ENCODE results near the gene HMOX2.

The HMOX2 gene

DNA sequence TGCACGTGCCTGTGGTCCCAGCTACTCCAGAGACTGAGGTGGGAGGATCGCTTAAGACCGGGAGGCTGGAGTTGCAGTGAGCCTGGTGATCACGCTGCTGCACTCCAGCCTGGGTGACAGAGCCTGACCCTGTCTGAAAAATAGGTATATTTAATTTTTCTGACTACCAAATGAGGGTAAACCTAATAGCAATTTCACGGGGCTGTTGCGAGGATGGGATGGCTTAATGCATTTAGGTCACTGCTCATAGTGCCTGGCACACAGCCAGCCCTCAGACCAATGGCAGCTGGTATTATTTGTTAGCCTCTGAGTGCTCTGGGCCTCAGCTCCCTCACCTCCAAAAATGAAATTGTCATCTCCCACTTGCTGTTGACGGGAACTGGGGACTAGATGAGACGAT lies 68.3 kb downstream of the HMOX2 start:
- H3K27ac ChIP-seq (ENCODE audit: low read depth, low read length): no peak overlapping the region
- no peaks in the 10 kb centered on the region for H3K9me2 ChIP-seq (replicated peaks; ENCODE audit: control insufficient read depth, low read length)
- H3K79me2 ChIP-seq (ENCODE audit: control insufficient read depth, low read length): no peaks in the 10 kb centered on the region
- no peaks in the 10 kb centered on the region for H4K20me1 ChIP-seq (ENCODE audit: control insufficient read depth, insufficient read depth, low read depth, low read length)
- TF ChIP-seq, protein P1, sequence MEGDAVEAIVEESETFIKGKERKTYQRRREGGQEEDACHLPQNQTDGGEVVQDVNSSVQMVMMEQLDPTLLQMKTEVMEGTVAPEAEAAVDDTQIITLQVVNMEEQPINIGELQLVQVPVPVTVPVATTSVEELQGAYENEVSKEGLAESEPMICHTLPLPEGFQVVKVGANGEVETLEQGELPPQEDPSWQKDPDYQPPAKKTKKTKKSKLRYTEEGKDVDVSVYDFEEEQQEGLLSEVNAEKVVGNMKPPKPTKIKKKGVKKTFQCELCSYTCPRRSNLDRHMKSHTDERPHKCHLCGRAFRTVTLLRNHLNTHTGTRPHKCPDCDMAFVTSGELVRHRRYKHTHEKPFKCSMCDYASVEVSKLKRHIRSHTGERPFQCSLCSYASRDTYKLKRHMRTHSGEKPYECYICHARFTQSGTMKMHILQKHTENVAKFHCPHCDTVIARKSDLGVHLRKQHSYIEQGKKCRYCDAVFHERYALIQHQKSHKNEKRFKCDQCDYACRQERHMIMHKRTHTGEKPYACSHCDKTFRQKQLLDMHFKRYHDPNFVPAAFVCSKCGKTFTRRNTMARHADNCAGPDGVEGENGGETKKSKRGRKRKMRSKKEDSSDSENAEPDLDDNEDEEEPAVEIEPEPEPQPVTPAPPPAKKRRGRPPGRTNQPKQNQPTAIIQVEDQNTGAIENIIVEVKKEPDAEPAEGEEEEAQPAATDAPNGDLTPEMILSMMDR (IDR thresholded peaks at IDR 0.05; ENCODE audit: low read depth, low read length, poor library complexity, severe bottlenecking): no peak
- no peak for TF ChIP-seq EZH2phosphoT487 (IDR thresholded peaks at IDR 0.05; ENCODE audit: borderline replicate concordance, low read length)
- no peak overlapping the region for H3K4me3 ChIP-seq (ENCODE audit: low read length)
- peaks cover 7% of the 10 kb centered on the region for H3K27me3 ChIP-seq (ENCODE audit: control insufficient read depth, low read length)
- H3K36me3 ChIP-seq (ENCODE audit: control insufficient read depth, low read length): no peaks in the 10 kb centered on the region
- H3K4me2 ChIP-seq (ENCODE audit: low read length): no peak overlapping the region
- peaks cover 7% of the 10 kb centered on the region for H3K9me3 ChIP-seq (ENCODE audit: control insufficient read depth, insufficient read depth, low read length)
- peaks cover 14% of the 10 kb centered on the region for H3K4me1 ChIP-seq (ENCODE audit: control insufficient read depth, low read length)
- no peaks in the 10 kb centered on the region for H3F3A ChIP-seq (ENCODE audit: control insufficient read depth, insufficient read depth)

DNA sequence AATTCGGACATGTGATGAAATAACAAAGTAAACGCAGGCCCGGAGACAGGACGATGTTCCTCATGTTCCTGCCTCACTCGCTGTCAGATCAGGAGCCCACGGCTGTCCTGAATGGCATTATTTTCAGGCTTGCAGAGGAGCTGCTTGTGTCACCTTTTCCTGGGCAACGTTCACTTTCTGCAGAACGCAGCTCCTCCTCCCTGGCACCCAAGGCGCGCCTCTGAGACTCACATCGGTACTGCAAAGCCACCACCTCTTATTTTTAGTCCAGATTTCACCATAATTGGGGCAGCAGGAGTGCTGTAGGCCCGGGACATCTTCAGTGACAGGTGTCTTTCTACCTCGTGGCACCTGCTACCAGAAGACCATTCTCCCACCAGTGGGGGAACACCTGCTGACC lies 71.9 kb downstream of the HMOX2 start:
- Histone ChIP-seq H3K36me3 (ENCODE audit: control insufficient read depth, low read length) (no peaks in the 10 kb centered on the region), H4K20me1 (ENCODE audit: control insufficient read depth, insufficient read depth, low read depth, low read length) (no peaks in the 10 kb centered on the region), H3K27ac (ENCODE audit: low read depth, low read length) (no peak overlapping the region), H3K79me2 (ENCODE audit: control insufficient read depth, low read length) (no peaks in the 10 kb centered on the region), H3K9me3 (ENCODE audit: control insufficient read depth, insufficient read depth, low read length) (no peaks in the 10 kb centered on the region), H3F3A (ENCODE audit: control insufficient read depth, insufficient read depth) (no peaks in the 10 kb centered on the region), H3K4me1 (ENCODE audit: control insufficient read depth, low read length) (peaks cover 14% of the 10 kb centered on the region), H3K9me2 (replicated peaks; ENCODE audit: control insufficient read depth, low read length) (no peaks in the 10 kb centered on the region), H3K4me3 (ENCODE audit: low read length) (no peak overlapping the region), H3K4me2 (ENCODE audit: low read length) (no peak overlapping the region), H3K27me3 (ENCODE audit: control insufficient read depth, low read length) (no peaks in the 10 kb centered on the region; the same call in 1 of the 2 replicates)
- no peak for TF ChIP-seq EZH2phosphoT487 (IDR thresholded peaks at IDR 0.05; ENCODE audit: borderline replicate concordance, low read length)
- TF ChIP-seq, protein P1 (IDR thresholded peaks at IDR 0.05; ENCODE audit: low read depth, low read length, poor library complexity, severe bottlenecking): no peak

DNA sequence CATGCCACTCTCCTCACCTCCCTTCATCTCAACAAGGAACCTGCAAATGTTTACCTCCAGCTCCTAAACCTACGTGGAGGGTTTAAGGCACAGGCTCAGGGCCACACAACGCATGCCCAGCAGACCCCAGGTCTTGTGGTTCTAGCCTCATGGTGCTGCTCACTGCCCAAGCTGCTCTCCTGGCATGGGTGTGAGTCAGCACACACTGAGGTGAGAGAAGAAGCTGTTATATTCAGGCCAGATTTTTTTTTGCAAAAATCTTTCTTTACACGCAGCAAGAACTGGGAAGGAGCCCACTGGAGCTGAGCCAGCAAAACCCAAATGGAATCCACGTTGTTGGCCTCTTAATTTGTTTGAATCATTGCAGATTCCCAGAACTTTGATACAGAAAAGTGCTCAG lies 74.4 kb downstream of the HMOX2 start:
- Histone ChIP-seq H3K27ac (ENCODE audit: low read depth, low read length) (no peak overlapping the region), H3K4me2 (ENCODE audit: low read length) (no peak overlapping the region), H3K4me1 (ENCODE audit: control insufficient read depth, low read length) (peaks cover 2% of the 10 kb centered on the region), H3K27me3 (ENCODE audit: control insufficient read depth, low read length) (no peaks in the 10 kb centered on the region; the same call in 1 of the 2 replicates), H3K4me3 (ENCODE audit: low read length) (no peak overlapping the region), H3K36me3 (ENCODE audit: control insufficient read depth, low read length) (no peaks in the 10 kb centered on the region), H3F3A (ENCODE audit: control insufficient read depth, insufficient read depth) (no peaks in the 10 kb centered on the region), H3K79me2 (ENCODE audit: control insufficient read depth, low read length) (no peaks in the 10 kb centered on the region), H3K9me2 (replicated peaks; ENCODE audit: control insufficient read depth, low read length) (no peaks in the 10 kb centered on the region), H3K9me3 (ENCODE audit: control insufficient read depth, insufficient read depth, low read length) (no peaks in the 10 kb centered on the region), H4K20me1 (ENCODE audit: control insufficient read depth, insufficient read depth, low read depth, low read length) (no peaks in the 10 kb centered on the region)
- TF ChIP-seq, protein P1 (IDR thresholded peaks at IDR 0.05; ENCODE audit: low read depth, low read length, poor library complexity, severe bottlenecking): no peak
- no peak for TF ChIP-seq EZH2phosphoT487 (IDR thresholded peaks at IDR 0.05; ENCODE audit: borderline replicate concordance, low read length)
